Renal cortical epithelial cell (primary cell): ENCODE measurements around the gene PNPLA5. TPM values are rescaled to one million over a fixed set of nuclear protein-coding genes. Genes with fewer than 3 reads are reported as not detected.
A peak's percentile ranks its signal among the peaks of the same experiment; 100 is the strongest.

Source experiments
- DNase-seq: peaks from one replicate; pipeline ENCODE4 v3.0.0-alpha.2; 2011; ENCODE audit warnings: low read depth
- total RNA-seq: library from RNA; depleted of rRNA; stranded (reverse); fragments of >200 nt; gene quantifications from 2 replicates; pipeline ENCODE4 v1.2.3, GENCODE V29; 2014

The PNPLA5 gene
- total RNA-seq, 1 donor from 2014 or later, result not detected

- DNase-seq, result no peak
Measured at GRCh38 chr22:43854786-43855271, 37.0 kb downstream of the PNPLA5 start.

GRCh38 chr22:43854121-43854785 is 37.6 kb downstream of the PNPLA5 start:
- no peak for DNase-seq

GRCh38 chr22:43853328-43853931 is 38.4 kb downstream of the PNPLA5 start:
- DNase-seq, result no peak

GRCh38 chr22:43852573-43853327 is 39.1 kb downstream of the PNPLA5 start:
- no peak for DNase-seq

GRCh38 chr22:43851979-43852307 is 39.9 kb downstream of the PNPLA5 start:
- no peak for DNase-seq

- DNase-seq, result no peak
Measured at GRCh38 chr22:43851058-43851978, 40.5 kb downstream of the PNPLA5 start.

- DNase-seq, result no peak
Measured at GRCh38 chr22:43850529-43850928, 41.3 kb downstream of the PNPLA5 start.

- no peak for DNase-seq
Measured at GRCh38 chr22:43849731-43850130, 42.1 kb downstream of the PNPLA5 start.

- DNase-seq, result peak; percentile 27
Measured at GRCh38 chr22:43848366-43849171, 43.2 kb downstream of the PNPLA5 start.

- no peak for DNase-seq
Measured at GRCh38 chr22:43847376-43848289, 44.2 kb downstream of the PNPLA5 start.

- no peak for DNase-seq
Measured at GRCh38 chr22:43846966-43847365, 44.8 kb downstream of the PNPLA5 start.

- no peak for DNase-seq
Measured at GRCh38 chr22:43845981-43846380, 45.8 kb downstream of the PNPLA5 start.

- no peak for DNase-seq
Measured at GRCh38 chr22:43844560-43845545, 47.0 kb downstream of the PNPLA5 start.

GRCh38 chr22:43843783-43844530 is 47.9 kb downstream of the PNPLA5 start:
- DNase-seq, result no peak

GRCh38 chr22:43841742-43842141 is 50.1 kb downstream of the PNPLA5 start:
- DNase-seq, result no peak

GRCh38 chr22:43840851-43841250 is 51.0 kb downstream of the PNPLA5 start:
- no peak for DNase-seq

- DNase-seq, result no peak
Measured at GRCh38 chr22:43840431-43840830, 51.4 kb downstream of the PNPLA5 start.

- no peak for DNase-seq
Measured at GRCh38 chr22:43839781-43840180, 52.0 kb downstream of the PNPLA5 start.
